Naive thymus-derived CD8-positive, alpha-beta T cell (primary cell): ENCODE measurements around the gene TENT5A. TPM values are rescaled to one million over a fixed set of nuclear protein-coding genes. Genes with fewer than 3 reads are reported as not detected.
A peak's percentile ranks its signal among the peaks of the same experiment; 100 is the strongest.

Experiments
- ATAC-seq, 2 donors: fragments of 150-1000 bp; cut with Tn5 transposase in 1 of 2; sonication (Bioruptor Pico), chemical (Tn5 transposase) in 1 of 2; 1 replicate in 1 of 2; 2 replicates in 1 of 2; pipeline ENCODE4 v1.10.0; 2021; ENCODE audit warnings: mild to moderate bottlenecking in 2 of 2, moderate library complexity in 2 of 2
- POLR2A ChIA-PET: fragments of 350-600 bp; sonication (Branson Sonifier 250); formaldehyde crosslinking; loops from one replicate; lab custom pipeline; 2021; ENCODE audit warnings: antibody characterized with exemption; lab: Charles Lee
- DNase-seq, 10 donors: peaks; one replicate each; pipeline versions ENCODE4 v3.0.0 to v3.0.0-alpha.2; 2020 to 2022
- H3K27ac Mint-ChIP-seq, 10 donors: one replicate each; pipeline ENCODE4 v1.8.0; 2020 to 2022; ENCODE audit warnings: mild to moderate bottlenecking in 10 of 10, mixed read lengths in 10 of 10, moderate library complexity in 4 of 10, inconsistent platforms in 1 of 10
- H3K27me3 Mint-ChIP-seq, 5 donors: one replicate each; pipeline ENCODE4 v1.8.0; 2021 to 2022; ENCODE audit warnings: mixed read lengths in 5 of 5
- H3K36me3 Mint-ChIP-seq, 3 donors: one replicate each; pipeline ENCODE4 v1.8.0; 2020 to 2022; ENCODE audit warnings: mixed read lengths in 3 of 3, mild to moderate bottlenecking in 2 of 3, inconsistent platforms in 1 of 3
- H3K4me1 Mint-ChIP-seq, 4 donors: one replicate each; pipeline ENCODE4 v1.8.0; 2021 to 2022; ENCODE audit warnings: mixed read lengths in 4 of 4
- H3K4me3 Mint-ChIP-seq, 10 donors: one replicate each; pipeline ENCODE4 v1.8.0; 2020 to 2022; ENCODE audit warnings: mild to moderate bottlenecking in 10 of 10, mixed read lengths in 10 of 10, moderate library complexity in 6 of 10, inconsistent platforms in 1 of 10
- H3K9me3 Mint-ChIP-seq, 9 donors: one replicate each; pipeline ENCODE4 v1.8.0; 2020 to 2022; ENCODE audit warnings: mixed read lengths in 9 of 9, mild to moderate bottlenecking in 3 of 9, inconsistent platforms in 1 of 9, moderate library complexity in 1 of 9
- polyA plus RNA-seq, 3 donors: library from polyadenylated mRNA; unstranded; fragments of 300-500 nt; fragmentation: Illumina TruSeq; gene quantifications; one replicate each; pipeline ENCODE4 v1.2.3, GENCODE V29; 2021
- total RNA-seq, 8 experiments: library from RNA in 2 of 8; stranded (reverse) in 2 of 8; gene quantifications; one replicate each; pipeline ENCODE4 v1.2.3 and lab custom pipeline; 2021 to 2026

Gene TENT5A
- total and polyA plus RNA-seq, 5 experiments from 2014 or later = 2.6 to 7.4 (median 4.6) TPM

DNA sequence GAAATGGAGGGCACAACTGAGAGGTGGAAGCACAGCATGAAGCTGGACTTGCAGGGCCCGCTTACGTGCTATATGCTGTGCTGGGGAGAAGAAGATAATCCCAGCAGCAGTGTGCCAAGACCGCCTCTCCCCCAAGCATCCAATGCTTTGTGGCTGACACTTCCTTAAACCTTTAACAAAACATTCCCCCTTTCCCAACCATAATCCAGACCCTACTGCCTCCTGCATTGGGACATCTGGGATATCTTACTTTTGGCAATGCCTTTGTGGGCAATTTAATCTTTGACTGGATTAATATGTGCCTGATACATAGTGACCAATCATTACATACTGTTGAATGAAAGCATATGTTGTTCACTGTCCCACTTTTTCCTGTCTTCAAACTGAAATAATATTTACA, 3.1 kb upstream of the TENT5A start:
- POLR2A ChIA-PET = no interaction called here
- peaks cover 0 to 4% (median 0%) of the 10 kb centered on the region in 5 donors for H3K27me3 Mint-ChIP-seq
- ATAC-seq (no peak), DNase-seq (no peak)
- H3K36me3 Mint-ChIP-seq = no peaks in the 10 kb centered on the region
- no peaks in the 10 kb centered on the region for H3K9me3 Mint-ChIP-seq
- H3K27ac Mint-ChIP-seq = no peak overlapping the region
- H3K4me1 Mint-ChIP-seq = peaks cover 9 to 12% (median 11%) of the 10 kb centered on the region in 4 donors
- H3K4me3 Mint-ChIP-seq = peak overlapping the region in 1 of 10 donors; percentile 22

- peak overlapping the region in 1 of 10 donors; percentile 13 for H3K4me3 Mint-ChIP-seq
- H3K9me3 Mint-ChIP-seq = no peaks in the 10 kb centered on the region
- no peak overlapping the region for H3K27ac Mint-ChIP-seq
- peaks cover 0 to 4% (median 0%) of the 10 kb centered on the region in 5 donors for H3K27me3 Mint-ChIP-seq
- peaks cover 0 to 3% (median 0%) of the 10 kb centered on the region in 3 donors for H3K36me3 Mint-ChIP-seq
- DNase-seq (no peak), ATAC-seq (no peak)
- POLR2A ChIA-PET = no interaction called here
- peaks cover 14 to 18% (median 17%) of the 10 kb centered on the region in 4 donors for H3K4me1 Mint-ChIP-seq
Observed at GRCh38 chr6:81754906-81755305, 2.4 kb upstream of the TENT5A start.

- Mint-ChIP-seq H3K4me1 (peaks cover 22 to 28% (median 27%) of the 10 kb centered on the region in 4 donors), H3K27ac (peak overlapping the region; percentile 87 to 98 (median 97)), H3K36me3 (peaks cover 0 to 13% (median 0%) of the 10 kb centered on the region in 3 donors), H3K27me3 (peaks cover 0 to 4% (median 0%) of the 10 kb centered on the region in 5 donors), H3K9me3 (no peaks in the 10 kb centered on the region), H3K4me3 (peak overlapping the region; percentile 92 to 98 (median 97))
- ATAC-seq (peak; percentile 63 to 69), DNase-seq (peak; percentile 72 to 94 (median 88))
- POLR2A ChIA-PET = interaction anchor here (0.8 to 2.5 kb wide), 5 partner anchors 22 to 1750 kb away, joined by 3 to 18 read pairs (median 5); partner anchors contain the start of genes BCKDHB and TTK
Observed at GRCh38 chr6:81753711-81754577, 1.5 kb upstream of the TENT5A start.

DNA sequence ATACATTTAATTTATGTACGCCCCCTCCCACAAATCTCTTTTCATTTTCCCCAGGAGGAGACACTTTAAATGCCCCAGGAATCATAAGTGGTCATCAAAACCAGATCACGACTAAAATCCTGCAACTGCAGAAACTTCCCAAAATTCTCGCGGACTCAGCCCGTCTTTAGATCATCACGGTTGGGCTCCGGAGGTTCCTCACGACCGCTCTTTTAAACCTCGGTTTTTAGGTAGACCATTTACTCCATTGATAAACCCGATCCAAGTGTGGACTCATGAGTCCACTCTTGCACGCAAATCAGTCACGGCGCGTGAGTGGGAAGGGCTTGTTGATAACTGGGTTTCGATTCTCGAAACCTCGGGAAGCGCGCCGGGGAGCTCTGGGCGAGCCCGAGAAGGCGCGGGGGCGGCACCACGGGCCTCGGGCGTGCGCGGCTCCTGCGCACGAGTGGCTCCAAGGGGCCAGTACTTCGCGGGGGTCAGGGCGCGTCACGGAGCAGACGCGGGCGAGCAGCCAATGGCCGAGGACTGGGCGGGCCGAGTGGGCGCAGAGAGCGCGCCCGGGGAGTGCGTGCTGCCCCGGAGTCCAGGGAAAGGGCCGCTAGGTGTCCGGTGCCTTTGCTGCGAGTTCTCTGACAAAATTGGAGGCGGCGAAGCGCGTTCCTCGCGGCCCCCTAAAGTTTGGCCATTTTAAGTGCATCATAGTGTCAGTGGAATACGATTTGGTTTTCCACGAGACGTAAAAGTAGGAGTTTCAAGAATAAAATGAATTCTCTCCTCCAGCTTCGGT, 635 bp upstream of the TENT5A start:
- DNase-seq (peak in 9 of 10 donors; percentile 50 to 86 (median 67)), ATAC-seq (peak; percentile 43 to 65)
- Mint-ChIP-seq H3K36me3 (peaks cover 0 to 18% (median 0%) of the 10 kb centered on the region in 3 donors), H3K9me3 (no peaks in the 10 kb centered on the region), H3K27ac (peak overlapping the region; percentile 87 to 98 (median 97)), H3K27me3 (peaks cover 0 to 4% (median 0%) of the 10 kb centered on the region in 5 donors), H3K4me3 (peak overlapping the region; percentile 92 to 98 (median 97)), H3K4me1 (peaks cover 24 to 35% (median 31%) of the 10 kb centered on the region in 4 donors)
- POLR2A ChIA-PET = interaction anchor here (0.8 to 2.5 kb wide), 5 partner anchors 21 to 1749 kb away, joined by 3 to 18 read pairs (median 5); partner anchors contain the start of genes BCKDHB and TTK

DNA sequence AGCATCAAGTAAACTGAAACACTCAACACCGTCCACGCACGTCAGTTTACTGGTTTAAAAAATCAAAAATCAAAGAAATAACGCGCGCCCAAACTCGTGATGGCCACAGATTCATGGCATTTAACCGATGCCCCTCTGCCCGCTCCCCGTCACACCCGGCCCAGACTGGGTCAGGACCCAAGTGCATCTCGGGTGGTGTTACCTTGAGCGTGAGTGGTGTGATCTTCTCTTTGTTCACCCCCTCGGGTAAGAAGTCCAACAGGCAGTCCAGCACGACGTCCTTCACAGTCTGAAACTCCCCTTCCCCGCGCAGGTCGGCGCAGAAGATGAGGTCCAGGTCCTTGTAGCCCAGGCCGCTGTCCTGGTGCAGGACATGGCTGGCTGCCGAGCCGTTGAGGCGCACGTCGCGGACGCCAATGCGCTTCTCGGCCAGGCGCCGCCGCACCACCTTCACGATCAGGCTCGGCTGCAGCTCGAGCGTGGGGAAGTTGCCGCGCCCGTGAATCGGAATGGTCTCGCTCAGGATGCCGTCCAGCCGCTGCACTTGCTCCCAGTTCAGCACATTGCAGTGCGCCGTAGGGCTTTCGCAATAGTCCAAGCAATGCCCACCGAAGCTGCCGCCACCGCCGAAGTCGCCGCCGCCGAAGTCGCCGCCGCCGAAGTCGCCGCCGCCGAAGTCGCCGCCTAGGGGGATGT, 945 bp downstream of the TENT5A start:
- ATAC-seq (peak in 1 of 2 donors; percentile 3), DNase-seq (peak in 7 of 10 donors; percentile 14 to 62 (median 29))
- POLR2A ChIA-PET = interaction anchor here (1.2 to 2.5 kb wide), 3 partner anchors 17 to 1645 kb away, joined by 3 to 18 read pairs (median 6); partner anchors contain the start of gene BCKDHB
- H3K27me3 Mint-ChIP-seq = peaks cover 0 to 3% (median 0%) of the 10 kb centered on the region in 5 donors
- H3K9me3 Mint-ChIP-seq = no peaks in the 10 kb centered on the region
- H3K4me1 Mint-ChIP-seq = peaks cover 24 to 49% (median 39%) of the 10 kb centered on the region in 4 donors
- H3K27ac Mint-ChIP-seq = peak overlapping the region; percentile 66 to 98 (median 96)
- H3K36me3 Mint-ChIP-seq = peaks cover 0 to 26% (median 0%) of the 10 kb centered on the region in 3 donors
- H3K4me3 Mint-ChIP-seq = peak overlapping the region; percentile 92 to 98 (median 97)

DNA sequence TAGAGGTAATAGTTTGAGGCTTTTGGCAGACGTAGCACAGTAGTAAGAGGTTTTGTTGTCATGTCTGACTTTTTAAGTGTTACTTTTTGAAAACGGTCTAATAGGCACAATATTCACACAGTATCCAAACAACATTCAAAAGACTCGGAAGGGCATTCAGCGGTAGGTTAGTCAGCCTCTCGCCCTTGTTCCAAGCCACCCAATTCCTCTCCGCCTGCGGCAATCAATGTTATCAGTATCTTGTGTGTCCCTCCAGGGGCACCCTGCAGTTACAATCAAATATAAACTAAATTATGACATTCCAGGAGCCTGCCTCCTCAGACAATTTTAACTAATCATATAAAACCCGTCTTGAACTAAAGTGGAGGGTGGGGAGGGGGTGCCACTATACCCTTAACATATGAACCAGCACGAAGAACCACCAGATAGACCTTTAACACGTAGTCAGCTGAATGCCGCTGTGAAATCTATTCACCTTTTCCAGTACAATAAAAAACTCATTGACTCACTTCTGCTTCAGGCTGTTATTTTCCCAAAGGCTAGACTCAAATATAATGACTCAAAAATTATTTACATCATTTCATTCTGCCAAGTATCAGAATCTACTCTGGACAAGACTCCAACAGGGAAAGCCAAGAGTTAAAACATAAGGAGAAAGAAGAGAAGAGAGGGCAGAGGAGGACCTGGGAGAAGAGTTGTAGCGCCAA, 1.6 kb downstream of the TENT5A start:
- DNase-seq (peak in 1 of 10 donors; percentile 2), ATAC-seq (no peak)
- Mint-ChIP-seq H3K4me1 (peaks cover 25 to 52% (median 43%) of the 10 kb centered on the region in 4 donors), H3K9me3 (no peaks in the 10 kb centered on the region), H3K27me3 (peaks cover 0 to 3% (median 0%) of the 10 kb centered on the region in 5 donors), H3K27ac (peak overlapping the region; percentile 66 to 98 (median 94)), H3K4me3 (peak overlapping the region; percentile 92 to 98 (median 97)), H3K36me3 (peaks cover 0 to 31% (median 0%) of the 10 kb centered on the region in 3 donors)
- POLR2A ChIA-PET = interaction anchor here (1.2 kb wide), 1 partner anchor 16 kb away, joined by 3 read pairs; no protein-coding TSS in a partner anchor

DNA sequence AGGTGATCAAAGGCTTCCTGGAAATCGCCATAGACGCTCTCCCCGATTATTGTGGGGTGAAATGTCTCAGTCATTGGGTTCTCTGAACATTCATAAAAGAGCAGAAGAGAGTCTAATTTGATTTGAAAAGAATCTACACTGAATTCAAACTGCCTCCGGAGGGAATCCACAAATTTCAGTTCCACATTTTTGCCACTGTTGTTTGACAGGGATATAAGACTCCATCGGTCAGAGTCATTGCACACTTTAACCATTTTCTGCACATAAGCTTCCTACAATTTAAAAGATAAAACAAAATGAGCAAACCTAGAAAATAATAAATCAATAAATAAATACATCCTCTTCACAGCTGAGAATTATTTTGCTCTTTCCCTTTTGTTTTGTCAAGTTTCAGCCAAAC, 2.3 kb downstream of the TENT5A start:
- POLR2A ChIA-PET = interaction anchor here (1.2 kb wide), 1 partner anchor 16 kb away, joined by 3 read pairs; no protein-coding TSS in a partner anchor
- no peak for ATAC-seq
- DNase-seq = no peak
- H3K4me1 Mint-ChIP-seq = peaks cover 26 to 55% (median 48%) of the 10 kb centered on the region in 4 donors
- peaks cover 0 to 3% (median 0%) of the 10 kb centered on the region in 5 donors for H3K27me3 Mint-ChIP-seq
- H3K36me3 Mint-ChIP-seq = peaks cover 0 to 33% (median 2%) of the 10 kb centered on the region in 3 donors
- H3K4me3 Mint-ChIP-seq = peak overlapping the region; percentile 92 to 98 (median 97)
- no peaks in the 10 kb centered on the region for H3K9me3 Mint-ChIP-seq
- H3K27ac Mint-ChIP-seq = peak overlapping the region in 4 of 10 donors; percentile 63 to 98 (median 90)

- ATAC-seq = no peak
- H3K4me3 Mint-ChIP-seq = peak overlapping the region in 7 of 10 donors; percentile 94 to 98 (median 97)
- DNase-seq = no peak
- H3K4me1 Mint-ChIP-seq = peaks cover 27 to 59% (median 51%) of the 10 kb centered on the region in 4 donors
- H3K9me3 Mint-ChIP-seq = no peaks in the 10 kb centered on the region
- POLR2A ChIA-PET = interaction anchor here (0.7 kb wide), 1 partner anchor 15 kb away, joined by 4 read pairs; no protein-coding TSS in a partner anchor
- peaks cover 0 to 33% (median 2%) of the 10 kb centered on the region in 3 donors for H3K36me3 Mint-ChIP-seq
- H3K27me3 Mint-ChIP-seq = peaks cover 0 to 3% (median 0%) of the 10 kb centered on the region in 5 donors
- H3K27ac Mint-ChIP-seq = peak overlapping the region in 1 of 10 donors; percentile 63
Observed at GRCh38 chr6:81749707-81750106, 2.8 kb downstream of the TENT5A start.

DNA sequence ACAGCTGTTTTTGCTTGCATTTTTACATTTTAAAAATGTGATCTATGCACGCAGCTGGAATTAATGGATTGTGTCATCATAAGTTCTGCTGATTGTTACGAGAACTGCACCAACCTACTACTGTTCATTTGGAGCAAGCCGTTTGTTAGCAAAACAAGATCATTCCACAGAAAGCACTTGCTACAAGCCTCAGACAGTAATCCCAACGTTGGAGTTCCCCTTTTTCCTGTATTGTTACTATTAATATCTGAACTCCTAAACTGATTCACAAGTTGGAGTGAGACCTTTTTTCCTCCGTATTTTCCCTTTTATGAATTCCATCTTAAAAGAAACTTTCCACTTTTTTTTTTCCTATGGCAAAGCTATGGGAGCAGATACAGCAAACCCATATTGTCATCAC, 3.5 kb downstream of the TENT5A start:
- Mint-ChIP-seq H3K9me3 (no peaks in the 10 kb centered on the region), H3K27me3 (no peaks in the 10 kb centered on the region), H3K4me1 (peaks cover 24 to 61% (median 52%) of the 10 kb centered on the region in 4 donors), H3K27ac (no peak overlapping the region), H3K36me3 (peaks cover 0 to 33% (median 2%) of the 10 kb centered on the region in 3 donors), H3K4me3 (peak overlapping the region in 5 of 10 donors; percentile 1 to 98 (median 94))
- DNase-seq (no peak), ATAC-seq (no peak)
- POLR2A ChIA-PET = interaction anchor here (0.6 to 0.7 kb wide), 2 partner anchors 14 to 31 kb away, joined by 3 to 4 read pairs; no protein-coding TSS in a partner anchor

DNA sequence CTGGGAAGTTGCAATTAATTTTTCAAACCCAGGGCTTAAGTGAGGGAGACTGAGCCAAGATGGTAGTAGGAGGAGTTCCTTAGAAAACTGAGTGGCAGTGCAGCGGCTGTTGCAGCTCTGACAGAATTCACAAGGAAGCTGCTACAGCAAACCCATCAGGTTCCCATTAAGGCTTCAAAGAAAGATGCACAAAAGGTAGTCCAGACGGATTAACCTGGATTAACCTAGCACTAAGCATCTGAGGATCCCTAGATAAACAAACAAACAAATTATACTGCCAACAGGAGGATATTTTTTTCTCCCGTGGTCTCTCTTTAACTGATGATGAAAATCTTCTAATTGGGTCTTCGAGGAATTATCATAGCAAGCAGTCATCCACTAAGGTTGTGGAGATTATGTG, 5.2 kb downstream of the TENT5A start:
- H3K36me3 Mint-ChIP-seq = peaks cover 0 to 33% (median 2%) of the 10 kb centered on the region in 3 donors
- POLR2A ChIA-PET = no interaction called here
- peaks cover 24 to 61% (median 52%) of the 10 kb centered on the region in 4 donors for H3K4me1 Mint-ChIP-seq
- no peak overlapping the region for H3K27ac Mint-ChIP-seq
- ATAC-seq = no peak
- DNase-seq = no peak
- no peak overlapping the region for H3K4me3 Mint-ChIP-seq
- no peaks in the 10 kb centered on the region for H3K9me3 Mint-ChIP-seq
- no peaks in the 10 kb centered on the region for H3K27me3 Mint-ChIP-seq

- ATAC-seq (no peak), DNase-seq (no peak)
- no peak overlapping the region for H3K4me3 Mint-ChIP-seq
- H3K27me3 Mint-ChIP-seq = no peaks in the 10 kb centered on the region
- POLR2A ChIA-PET = no interaction called here
- H3K9me3 Mint-ChIP-seq = no peaks in the 10 kb centered on the region
- no peak overlapping the region for H3K27ac Mint-ChIP-seq
- H3K36me3 Mint-ChIP-seq = peaks cover 0 to 22% (median 2%) of the 10 kb centered on the region in 3 donors
- H3K4me1 Mint-ChIP-seq = peaks cover 7 to 37% (median 27%) of the 10 kb centered on the region in 4 donors
Observed at GRCh38 chr6:81744131-81744530, 8.3 kb downstream of the TENT5A start.
